Smooth muscle cell (in vitro differentiated cells): ENCODE measurements around the gene TM4SF18. TPM values are rescaled to one million over a fixed set of nuclear protein-coding genes. Genes with fewer than 3 reads are reported as not detected.
A peak's percentile ranks its signal among the peaks of the same experiment; 100 is the strongest.

Source experiments
- DNase-seq: peaks from one replicate; lab custom pipeline; 2025; ENCODE audit not compliant: unreplicated experiment; lab: John Stamatoyannopoulos, UW
- H2AFZ ChIP-seq: fragments of 200-600 bp; sonication (generic); 2 replicates; pipeline ENCODE4 v1.6.0; 2016; ENCODE audit warnings: antibody characterized with exemption, low read depth, mild to moderate bottlenecking
- H3F3A ChIP-seq: fragments of 200-600 bp; sonication (generic); 2 replicates; pipeline ENCODE4 v1.6.0; 2017; ENCODE audit warnings: antibody characterized with exemption, low read depth
- H3K27ac ChIP-seq: fragments of 200-600 bp; sonication (generic); 2 replicates; pipeline ENCODE4 v1.5.1; 2016; ENCODE audit warnings: low read depth, mild to moderate bottlenecking
- H3K27me3 ChIP-seq: fragments of 200-600 bp; sonication (generic); 2 replicates; pipeline ENCODE4 v1.6.1; 2016; ENCODE audit warnings: low read depth, mild to moderate bottlenecking
- H3K36me3 ChIP-seq: fragments of 200-600 bp; sonication (generic); 2 replicates; pipeline ENCODE4 v1.5.1; 2016; ENCODE audit warnings: low read depth
- H3K4me1 ChIP-seq: fragments of 200-600 bp; sonication (generic); 2 replicates; pipeline ENCODE4 v1.5.1; 2016; ENCODE audit warnings: low read depth
- H3K4me2 ChIP-seq: fragments of 200-600 bp; sonication (generic); 2 replicates; pipeline ENCODE4 v1.6.0; 2016; ENCODE audit warnings: mild to moderate bottlenecking
- H3K4me3 ChIP-seq: fragments of 200-600 bp; sonication (generic); 2 replicates; pipeline ENCODE4 v1.5.1; 2016; ENCODE audit warnings: mild to moderate bottlenecking
- H3K79me2 ChIP-seq: fragments of 200-600 bp; sonication (generic); 2 replicates; pipeline ENCODE4 v1.6.0; 2016; ENCODE audit warnings: low read depth, mild to moderate bottlenecking
- H3K9ac ChIP-seq: fragments of 200-600 bp; sonication (generic); 2 replicates; pipeline ENCODE4 v1.6.0; 2016; ENCODE audit warnings: low read depth
- H3K9me3 ChIP-seq: fragments of 200-600 bp; sonication (generic); replicated peaks from 2 replicates; pipeline ENCODE4 v1.5.1; 2016; ENCODE audit warnings: low read depth
- H4K20me1 ChIP-seq: fragments of 200-600 bp; sonication (generic); 2 replicates; pipeline ENCODE4 v1.6.0; 2016; ENCODE audit warnings: low read depth
- WGBS: methylation state at CpG from one replicate; pipeline ENCODE4 v1.1.7; 2016; ENCODE audit warnings: low lambda C conversion rate; 5-methylcytosine and 5-hydroxymethylcytosine counted together
- polyA plus RNA-seq: library from polyadenylated mRNA; unstranded; fragments of >200 nt; fragmentation: Nextera tagmentation; extraction: Ambion mirVana; gene quantifications from 2 replicates; pipeline ENCODE4 v1.2.1, GENCODE V29; 2016
- total RNA-seq: library from RNA; depleted of rRNA; stranded (reverse); fragments of >200 nt; gene quantifications from 2 replicates; pipeline ENCODE4 v1.2.3, GENCODE V29; 2014
- TF ChIP-seq, protein P1 (sequence below): fragments of 200-600 bp; sonication (generic); IDR thresholded peaks from 2 replicates; pipeline ENCODE4 v1.5.1; 2017; ENCODE audit warnings: borderline replicate concordance, mild to moderate bottlenecking, antibody characterized with exemption; ENCODE audit not compliant: insufficient read depth, poor library complexity, severe bottlenecking

Gene TM4SF18
- total and polyA plus RNA-seq, 2 experiments from 2014 or later, result 0.37 to 0.40 TPM

DNA sequence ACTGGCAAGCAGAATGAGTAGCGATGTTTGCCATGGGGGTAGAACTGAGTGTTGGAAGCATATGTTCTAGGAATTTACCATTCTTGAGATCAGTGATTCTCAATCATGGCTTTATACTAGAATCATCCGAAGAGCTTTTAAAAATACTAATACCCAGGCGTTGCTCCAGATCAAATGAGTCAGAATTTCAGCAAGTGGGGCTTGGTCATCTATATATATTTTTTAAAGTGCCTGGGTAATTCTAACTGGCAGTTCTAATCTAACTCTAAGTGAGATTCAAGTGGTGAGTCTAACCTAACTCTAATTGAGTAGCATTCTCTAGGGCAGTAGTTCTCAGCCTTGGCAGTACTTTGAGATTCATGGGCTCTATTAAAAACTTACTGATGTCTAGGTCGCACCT lies 23.2 kb upstream of the TM4SF18 start:
- no peak overlapping the region for H3K4me2 ChIP-seq
- no peaks in the 10 kb centered on the region for H3K4me1 ChIP-seq
- no peak for DNase-seq
- no peak overlapping the region for H2AFZ ChIP-seq
- no peaks in the 10 kb centered on the region for H4K20me1 ChIP-seq
- TF ChIP-seq, protein P1, sequence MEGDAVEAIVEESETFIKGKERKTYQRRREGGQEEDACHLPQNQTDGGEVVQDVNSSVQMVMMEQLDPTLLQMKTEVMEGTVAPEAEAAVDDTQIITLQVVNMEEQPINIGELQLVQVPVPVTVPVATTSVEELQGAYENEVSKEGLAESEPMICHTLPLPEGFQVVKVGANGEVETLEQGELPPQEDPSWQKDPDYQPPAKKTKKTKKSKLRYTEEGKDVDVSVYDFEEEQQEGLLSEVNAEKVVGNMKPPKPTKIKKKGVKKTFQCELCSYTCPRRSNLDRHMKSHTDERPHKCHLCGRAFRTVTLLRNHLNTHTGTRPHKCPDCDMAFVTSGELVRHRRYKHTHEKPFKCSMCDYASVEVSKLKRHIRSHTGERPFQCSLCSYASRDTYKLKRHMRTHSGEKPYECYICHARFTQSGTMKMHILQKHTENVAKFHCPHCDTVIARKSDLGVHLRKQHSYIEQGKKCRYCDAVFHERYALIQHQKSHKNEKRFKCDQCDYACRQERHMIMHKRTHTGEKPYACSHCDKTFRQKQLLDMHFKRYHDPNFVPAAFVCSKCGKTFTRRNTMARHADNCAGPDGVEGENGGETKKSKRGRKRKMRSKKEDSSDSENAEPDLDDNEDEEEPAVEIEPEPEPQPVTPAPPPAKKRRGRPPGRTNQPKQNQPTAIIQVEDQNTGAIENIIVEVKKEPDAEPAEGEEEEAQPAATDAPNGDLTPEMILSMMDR, result no peak
- H3K9me3 ChIP-seq, result no peaks in the 10 kb centered on the region
- no peak overlapping the region for H3K9ac ChIP-seq
- no peaks in the 10 kb centered on the region for H3K79me2 ChIP-seq
- no peak overlapping the region for H3K4me3 ChIP-seq
- no peaks in the 10 kb centered on the region for H3F3A ChIP-seq
- WGBS, result 94% methylated on average over 4 of the region's 4 CpGs
- H3K27ac ChIP-seq, result no peak overlapping the region
- H3K27me3 ChIP-seq, result no peaks in the 10 kb centered on the region
- no peaks in the 10 kb centered on the region for H3K36me3 ChIP-seq

DNA sequence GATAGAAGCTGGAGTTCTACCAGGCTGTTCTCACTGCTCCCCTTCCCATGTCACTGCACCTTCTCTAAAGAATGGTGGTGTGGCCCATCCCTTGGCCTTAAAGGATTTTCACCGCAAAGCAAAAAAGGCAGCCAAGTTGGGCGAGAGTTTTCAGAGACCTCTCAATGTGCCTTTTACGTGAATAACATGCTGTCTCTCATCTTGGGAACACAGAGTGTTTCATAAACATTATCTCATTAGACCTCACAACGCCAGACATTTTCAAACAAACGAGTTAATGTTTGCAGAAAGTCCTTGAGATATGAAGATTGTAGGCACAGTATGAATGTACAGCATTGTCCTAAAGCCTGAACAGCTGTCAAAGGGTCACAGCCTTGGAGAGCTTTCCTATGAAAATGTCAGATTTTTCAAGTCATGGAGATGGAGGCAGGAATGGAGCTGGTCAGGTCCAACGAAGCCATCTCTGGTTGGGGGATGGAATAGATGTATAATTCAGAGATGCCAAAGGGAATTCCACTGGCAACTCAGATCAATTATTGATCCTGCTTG lies 22.7 kb upstream of the TM4SF18 start:
- TF ChIP-seq, protein P1, result no peak
- no peak overlapping the region for H3K4me3 ChIP-seq

GRCh38 chr3:149353581-149354184 lies 20.2 kb upstream of the TM4SF18 start:
- Histone ChIP-seq H3K4me2 (no peak overlapping the region), H3K79me2 (no peaks in the 10 kb centered on the region), H3K4me1 (no peaks in the 10 kb centered on the region), H3K36me3 (no peaks in the 10 kb centered on the region), H3K9me3 (no peaks in the 10 kb centered on the region), H2AFZ (no peak overlapping the region), H3F3A (no peaks in the 10 kb centered on the region), H3K9ac (no peak overlapping the region), H3K27me3 (no peaks in the 10 kb centered on the region), H4K20me1 (no peaks in the 10 kb centered on the region), H3K27ac (no peak overlapping the region), H3K4me3 (no peak overlapping the region)
- TF ChIP-seq, protein P1, result no peak
- WGBS, result 100% methylated on average over 1 of the region's 1 CpG
- no peak for DNase-seq

More for the DNA sequence above, 22.7 kb upstream of the TM4SF18 start:
- Histone ChIP-seq H3K36me3 (no peaks in the 10 kb centered on the region), H3K9ac (no peak overlapping the region), H3K4me2 (no peak overlapping the region), H3K9me3 (no peaks in the 10 kb centered on the region), H4K20me1 (no peaks in the 10 kb centered on the region), H2AFZ (no peak overlapping the region), H3F3A (no peaks in the 10 kb centered on the region), H3K4me1 (no peaks in the 10 kb centered on the region), H3K79me2 (no peaks in the 10 kb centered on the region), H3K27ac (no peak overlapping the region), H3K27me3 (no peaks in the 10 kb centered on the region)
- 68% methylated on average over 6 of the region's 6 CpGs for WGBS
- DNase-seq, result no peak

- Histone ChIP-seq H3K4me2 (no peak overlapping the region), H3K27me3 (no peaks in the 10 kb centered on the region), H3K4me1 (no peaks in the 10 kb centered on the region), H3K79me2 (no peaks in the 10 kb centered on the region), H3F3A (no peaks in the 10 kb centered on the region), H3K4me3 (no peak overlapping the region), H3K9ac (no peak overlapping the region), H4K20me1 (no peaks in the 10 kb centered on the region), H3K27ac (no peak overlapping the region), H3K36me3 (no peaks in the 10 kb centered on the region), H2AFZ (no peak overlapping the region), H3K9me3 (no peaks in the 10 kb centered on the region)
- WGBS, result 40% methylated on average over 7 of the region's 7 CpGs
- TF ChIP-seq, protein P1, result peak; percentile 57
- DNase-seq, result peak; percentile 1
Observed at GRCh38 chr3:149352556-149352955, 19.1 kb upstream of the TM4SF18 start.
